CD14-positive monocyte (primary cell): ENCODE results near the gene GNB3. TPM values are rescaled to one million over a fixed set of nuclear protein-coding genes. Genes with fewer than 3 reads are reported as not detected.

ENCODE experiments used
- DNase-seq, 3 donors: peaks; one replicate each; pipeline ENCODE4 v3.0.0-alpha.2; 2011 to 2022
- H2AFZ ChIP-seq: 2 replicates; pipeline ENCODE4 v1.6.0; 2012; ENCODE audit warnings: mild to moderate bottlenecking, low read depth, low read length, inconsistent platforms; ENCODE audit not compliant: insufficient read depth, poor library complexity, severe bottlenecking
- H3K27ac ChIP-seq, 2 donors: 1 replicate in 1 of 2; 2 replicates in 1 of 2; pipeline ENCODE4 v1.5.1; 2012 to 2013; ENCODE audit warnings: low read length in 2 of 2, control low read depth in 1 of 2, inconsistent platforms in 1 of 2, low read depth in 1 of 2, mild to moderate bottlenecking in 1 of 2
- H3K27me3 ChIP-seq, 2 donors: one replicate each; pipeline versions ENCODE4 v1.6.0 to v1.6.1; 2011 to 2013; ENCODE audit warnings: low read length in 2 of 2; ENCODE audit not compliant: control insufficient read depth in 2 of 2, insufficient read depth in 2 of 2
- H3K36me3 ChIP-seq, 2 donors: replicated peaks in 1 of 2; 1 replicate in 1 of 2; 2 replicates in 1 of 2; pipeline versions ENCODE4 v1.5.1 to v1.6.1; 2012 to 2013; ENCODE audit warnings: low read length in 2 of 2, control low read depth in 1 of 2, inconsistent platforms in 1 of 2, mild to moderate bottlenecking in 1 of 2; ENCODE audit not compliant: insufficient read depth in 2 of 2, control insufficient read depth in 1 of 2
- H3K4me1 ChIP-seq, 2 donors: 1 replicate in 1 of 2; 2 replicates in 1 of 2; pipeline versions ENCODE4 v1.5.1 to v1.6.1; 2012 to 2013; ENCODE audit warnings: low read length in 2 of 2, control low read depth in 1 of 2, inconsistent platforms in 1 of 2, mild to moderate bottlenecking in 1 of 2, moderate library complexity in 1 of 2; ENCODE audit not compliant: insufficient read depth in 2 of 2, control insufficient read depth in 1 of 2
- H3K4me2 ChIP-seq: replicated peaks from 2 replicates; pipeline ENCODE3; 2012; ENCODE audit warnings: low read length, moderate library complexity, mild to moderate bottlenecking; ENCODE audit not compliant: poor library complexity, severe bottlenecking; ENCODE audit errors: extremely low read depth
- H3K4me3 ChIP-seq, 3 experiments: fragments of 200-600 bp in 1 of 3; sonication (generic) in 1 of 3; replicated peaks in 1 of 3; 1 replicate in 2 of 3; 2 replicates in 1 of 3; pipeline ENCODE4 v1.5.1; 2011 to 2013; ENCODE audit warnings: low read length in 3 of 3, mild to moderate bottlenecking in 3 of 3, control low read depth in 2 of 3, low read depth in 2 of 3, inconsistent platforms in 1 of 3, moderate library complexity in 1 of 3
- H3K79me2 ChIP-seq: 2 replicates; pipeline ENCODE4 v1.6.0; 2012; ENCODE audit warnings: mild to moderate bottlenecking, control low read depth, inconsistent platforms, low read length, moderate library complexity; ENCODE audit not compliant: insufficient read depth
- H3K9ac ChIP-seq: 2 replicates; pipeline ENCODE4 v1.6.0; 2017; ENCODE audit warnings: low read length, mild to moderate bottlenecking; ENCODE audit not compliant: insufficient read depth, poor library complexity, severe bottlenecking
- H3K9me3 ChIP-seq, 2 donors: replicated peaks in 1 of 2; 1 replicate in 1 of 2; 2 replicates in 1 of 2; pipeline versions ENCODE4 v1.5.1 to v1.6.1; 2012 to 2013; ENCODE audit warnings: low read length in 2 of 2, control low read depth in 1 of 2; ENCODE audit not compliant: control insufficient read depth in 1 of 2, insufficient read depth in 1 of 2
- H4K20me1 ChIP-seq: 2 replicates; pipeline ENCODE4 v1.6.0; 2012; ENCODE audit warnings: mild to moderate bottlenecking, low read length, control low read depth, moderate library complexity; ENCODE audit not compliant: insufficient read depth
- H3K27ac Mint-ChIP-seq, 7 donors: one replicate each; pipeline ENCODE4 v1.8.0; 2020; ENCODE audit warnings: mild to moderate bottlenecking in 7 of 7, mixed read lengths in 7 of 7, moderate library complexity in 6 of 7, inconsistent platforms in 2 of 7
- H3K27me3 Mint-ChIP-seq, 3 donors: one replicate each; pipeline ENCODE4 v1.8.0; 2021 to 2022; ENCODE audit warnings: low read depth in 3 of 3, mild to moderate bottlenecking in 3 of 3, mixed read lengths in 3 of 3, moderate library complexity in 3 of 3, inconsistent platforms in 1 of 3
- H3K36me3 Mint-ChIP-seq, 2 donors: one replicate each; pipeline ENCODE4 v1.8.0; 2020; ENCODE audit warnings: mixed read lengths in 2 of 2, inconsistent platforms in 1 of 2, mild to moderate bottlenecking in 1 of 2
- H3K4me1 Mint-ChIP-seq: one replicate; pipeline ENCODE4 v1.8.0; 2020; ENCODE audit warnings: mild to moderate bottlenecking, mixed read lengths
- H3K4me3 Mint-ChIP-seq, 2 donors: one replicate each; pipeline ENCODE4 v1.8.0; 2020; ENCODE audit warnings: mild to moderate bottlenecking in 2 of 2, mixed read lengths in 2 of 2, moderate library complexity in 1 of 2
- H3K9me3 Mint-ChIP-seq, 7 donors: one replicate each; pipeline ENCODE4 v1.8.0; 2020 to 2022; ENCODE audit warnings: mixed read lengths in 7 of 7, mild to moderate bottlenecking in 6 of 7, moderate library complexity in 6 of 7, inconsistent platforms in 2 of 7
- CTCF ChIP-seq: fragments of 200-600 bp; IDR thresholded peaks from one replicate; pipeline ENCODE4 v1.8.0; 2022; ENCODE audit warnings: antibody characterized with exemption, mild to moderate bottlenecking
- WGBS: methylation state at CpG from one replicate; pipeline ENCODE4 v1.1.5; 2013; ENCODE audit warnings: missing lambda C conversion rate; ENCODE audit not compliant: insufficient coverage; 5-methylcytosine and 5-hydroxymethylcytosine counted together
- intact Hi-C, 2 donors: fragments of 100-400 bp; cut with micrococcal nuclease; formaldehyde crosslinking; loops; one replicate each; pipeline versions ENCODE4 v1.15.0 to v1.15.1; 2023
- polyA plus RNA-seq, 3 donors: library from polyadenylated mRNA; depleted of rRNA in 1 of 3; unstranded in 2 of 3; stranded (reverse) in 1 of 3; fragments of 300-500 nt in 2 of 3; fragments of >200 nt in 1 of 3; fragmentation: Illumina TruSeq in 2 of 3; gene quantifications; 1 replicate in 2 of 3; 2 replicates in 1 of 3; pipeline ENCODE4 v1.2.3, GENCODE V29; 2012 to 2021

Gene GNB3
- polyA plus RNA-seq, 3 donors, result 0.31 TPM; not detected in 2

GRCh38 chr12:6843118-6843902 lies 2.6 kb downstream of the GNB3 start:
- H3K27me3 ChIP-seq, result no peaks in the 10 kb centered on the region
- no peak for DNase-seq
- TF ChIP-seq CTCF, result no peak
- WGBS, result 88% methylated on average over 11 of the region's 16 CpGs
- intact Hi-C loops, result no loop called here
- H3K4me2 ChIP-seq, result no peak overlapping the region
- no peaks in the 10 kb centered on the region for H3K79me2 ChIP-seq
- Mint-ChIP-seq H3K27ac (no peak overlapping the region), H3K27me3 (peaks cover 1 to 4% (median 3%) of the 10 kb centered on the region in 3 donors), H3K36me3 (peaks cover 15 to 28% of the 10 kb centered on the region in 2 donors), H3K9me3 (no peaks in the 10 kb centered on the region), H3K4me3 (no peak overlapping the region), H3K4me1 (peaks cover 12% of the 10 kb centered on the region)
- H4K20me1 ChIP-seq, result no peaks in the 10 kb centered on the region
- no peaks in the 10 kb centered on the region for H3K9me3 ChIP-seq
- H3K9ac ChIP-seq, result no peak overlapping the region
- H3K27ac ChIP-seq, result no peak overlapping the region
- H2AFZ ChIP-seq, result no peak overlapping the region
- no peaks in the 10 kb centered on the region for H3K4me1 ChIP-seq
- peaks cover 3 to 17% of the 10 kb centered on the region in 2 donors for H3K36me3 ChIP-seq
- H3K4me3 ChIP-seq, result no peak overlapping the region

- no peak for TF ChIP-seq CTCF
- Histone ChIP-seq H3K4me1 (peaks cover 9 to 11% of the 10 kb centered on the region in 2 donors), H3K27me3 (no peaks in the 10 kb centered on the region), H3K9me3 (no peaks in the 10 kb centered on the region), H3K36me3 (peaks cover 3 to 30% of the 10 kb centered on the region in 2 donors), H3K4me3 (no peak overlapping the region), H3K79me2 (peaks cover 18% of the 10 kb centered on the region), H2AFZ (no peak overlapping the region), H3K27ac (no peak overlapping the region), H3K9ac (no peak overlapping the region), H4K20me1 (no peaks in the 10 kb centered on the region), H3K4me2 (no peak overlapping the region)
- peaks cover 1 to 4% (median 3%) of the 10 kb centered on the region in 3 donors for H3K27me3 Mint-ChIP-seq
- peaks cover 21% of the 10 kb centered on the region for H3K4me1 Mint-ChIP-seq
- H3K36me3 Mint-ChIP-seq, result peaks cover 15 to 37% of the 10 kb centered on the region in 2 donors
- no peak overlapping the region for H3K27ac Mint-ChIP-seq
- H3K9me3 Mint-ChIP-seq, result no peaks in the 10 kb centered on the region
- 96% methylated on average over 17 of the region's 17 CpGs for WGBS
- intact Hi-C loops, result no loop called here
- no peak for DNase-seq
- no peak overlapping the region for H3K4me3 Mint-ChIP-seq
These were observed 4.7 kb downstream of the GNB3 start for GRCh38 chr12:6845395-6845794.
